ENCODE data around the gene ATG10. TPM values are rescaled to one million over a fixed set of nuclear protein-coding genes. Genes with fewer than 3 reads are reported as not detected.
"Not testable (repeated sequence)": the region's sequence is repeated elsewhere in the genome, so short reads cannot be mapped to it uniquely, and the experiment has no call there.

Gene ATG10
- polyA plus RNA-seq (ENCODE audit: insufficient read length in 3 of 3), result 10 to 100 TPM; 10.8 to 11.5 (median 11.3) TPM
- long read RNA-seq, donor 1, partial matches to known transcripts, result 9,068 of 9,540 reads
- long read RNA-seq, donor 1, other reads (novel, unspliced or antisense), result 468 of 9,540 reads
- long read RNA-seq, donor 2, partial matches to known transcripts, result 7,385 of 7,698 reads
- long read RNA-seq, donor 2, other reads (novel, unspliced or antisense), result 312 of 7,698 reads
- long read RNA-seq, donor 3, partial matches to known transcripts, result 5,111 of 5,322 reads
- long read RNA-seq, donor 3, other reads (novel, unspliced or antisense), result 209 of 5,322 reads
- long read RNA-seq, donor 4, partial matches to known transcripts, result 7,043 of 7,337 reads
- long read RNA-seq, donor 4, other reads (novel, unspliced or antisense), result 294 of 7,337 reads
- long read RNA-seq, donor 5, partial matches to known transcripts, result 4,593 of 4,778 reads
- long read RNA-seq, donor 5, other reads (novel, unspliced or antisense), result 183 of 4,778 reads
- long read RNA-seq, donor 6, partial matches to known transcripts, result 6,785 of 6,897 reads
- long read RNA-seq, donor 6, other reads (novel, unspliced or antisense), result 111 of 6,897 reads
- long read RNA-seq, donor 7, partial matches to known transcripts, result 7,817 of 7,942 reads
- long read RNA-seq, donor 7, other reads (novel, unspliced or antisense), result 123 of 7,942 reads
- long read RNA-seq, donor 8, partial matches to known transcripts, result 0 of 3 reads
- long read RNA-seq, donor 8, other reads (novel, unspliced or antisense), result 0 of 3 reads
- long read RNA-seq, donor 9, partial matches to known transcripts, result 6,937 of 7,257 reads
- long read RNA-seq, donor 9, other reads (novel, unspliced or antisense), result 315 of 7,257 reads
- long read RNA-seq, donor 10, partial matches to known transcripts, result 6,275 of 6,528 reads
- long read RNA-seq, donor 10, other reads (novel, unspliced or antisense), result 251 of 6,528 reads
- long read RNA-seq, donor 11, partial matches to known transcripts, result 2,638 of 4,776 reads
- long read RNA-seq, donor 11, other reads (novel, unspliced or antisense), result 2,133 of 4,776 reads
- long read RNA-seq, donor 12, partial matches to known transcripts, result 4,502 of 8,936 reads
- long read RNA-seq, donor 12, other reads (novel, unspliced or antisense), result 4,430 of 8,936 reads
- long read RNA-seq, donor 13, partial matches to known transcripts, result 6,029 of 6,246 reads
- long read RNA-seq, donor 13, other reads (novel, unspliced or antisense), result 213 of 6,246 reads
- long read RNA-seq, donor 14, partial matches to known transcripts, result 10,964 of 11,390 reads
- long read RNA-seq, donor 14, other reads (novel, unspliced or antisense), result 425 of 11,390 reads
- long read RNA-seq, donor 15, partial matches to known transcripts, result 11,356 of 11,886 reads
- long read RNA-seq, donor 15, other reads (novel, unspliced or antisense), result 525 of 11,886 reads
- long read RNA-seq, donor 16, transcript ATG10-201 (8 exons, 3,033 nt), result major isoform, 5 of 6,788 reads
- long read RNA-seq, donor 16, partial matches to known transcripts, result 3,635 of 6,788 reads
- long read RNA-seq, donor 16, other reads (novel, unspliced or antisense), result 3,147 of 6,788 reads

- peak; percentile 95 for DNase-seq
Observed at GRCh38 chr5:81971712-81972491, at the start of gene ATG10. Gene ATG10, plus strand, starts transcription at chr5:81972023. Its CDS starts 15,548 bp downstream, at chr5:81987571.

- no peak for DNase-seq
Observed at GRCh38 chr5:81922854-81923279, 49.0 kb upstream of the ATG10 start.

- DNase-seq, result no peak
Observed at GRCh38 chr5:81924442-81924841, 47.4 kb upstream of the ATG10 start.

- DNase-seq, result no peak
Observed at GRCh38 chr5:81925009-81925408, 46.8 kb upstream of the ATG10 start.

GRCh38 chr5:81925981-81926380, 45.8 kb upstream of the ATG10 start:
- no peak for DNase-seq

- DNase-seq, result peak; percentile 42
Observed at GRCh38 chr5:81936066-81936465, 35.8 kb upstream of the ATG10 start.

- DNase-seq, result no peak
Observed at GRCh38 chr5:81936750-81937149, 35.1 kb upstream of the ATG10 start.

GRCh38 chr5:81942746-81943145, 29.1 kb upstream of the ATG10 start:
- no peak for DNase-seq

- no peak for DNase-seq
Observed at GRCh38 chr5:81948349-81948748, 23.5 kb upstream of the ATG10 start.

- DNase-seq, result no peak
Observed at GRCh38 chr5:81949462-81949861, 22.4 kb upstream of the ATG10 start.

- DNase-seq, result no peak
Observed at GRCh38 chr5:81950996-81951395, 20.8 kb upstream of the ATG10 start.

- DNase-seq, result not testable (repeated sequence)
Observed at GRCh38 chr5:81954796-81955195, 17.0 kb upstream of the ATG10 start.

- DNase-seq, result not testable (repeated sequence)
Observed at GRCh38 chr5:81958129-81958528, 13.7 kb upstream of the ATG10 start.

GRCh38 chr5:81961651-81962440, 10.0 kb upstream of the ATG10 start:
- DNase-seq, result no peak

GRCh38 chr5:81963544-81963943, 8.3 kb upstream of the ATG10 start:
- DNase-seq, result no peak

GRCh38 chr5:81965524-81965923, 6.3 kb upstream of the ATG10 start:
- no peak for DNase-seq

- no peak for DNase-seq
Observed at GRCh38 chr5:81969226-81969625, 2.6 kb upstream of the ATG10 start.

GRCh38 chr5:81969912-81970311, 1.9 kb upstream of the ATG10 start:
- DNase-seq, result no peak

- peak; percentile 33 for DNase-seq
Observed at GRCh38 chr5:81971111-81971711, 612 bp upstream of the ATG10 start.
